Uterus (tissue), 4 donors: Measurements from ENCODE around the gene TRIM14. TPM values are rescaled to one million over a fixed set of nuclear protein-coding genes. Genes with fewer than 3 reads are reported as not detected.

Experiments used
- DNase-seq, 2 donors: peaks; one replicate each; pipeline ENCODE4 v3.0.0-alpha.2; 2019 to 2020
- H3K27ac ChIP-seq, 2 donors: fragments of 200-600 bp; sonication (generic); 1 replicate in 1 of 2; 2 replicates in 1 of 2; pipeline ENCODE4 v1.5.1; 2016 to 2018
- H3K27me3 ChIP-seq, 2 donors: fragments of 200-600 bp; sonication (generic); one replicate each; pipeline ENCODE4 v1.5.1; 2018 to 2019; ENCODE audit warnings: control low read depth in 1 of 2
- H3K36me3 ChIP-seq, 2 donors: fragments of 200-600 bp; sonication (generic); one replicate each; pipeline ENCODE4 v1.5.1; 2019; ENCODE audit warnings: control low read depth in 1 of 2
- H3K4me1 ChIP-seq, 2 donors: fragments of 200-600 bp; sonication (generic); one replicate each; pipeline ENCODE4 v1.5.1; 2018 to 2019; ENCODE audit warnings: control low read depth in 1 of 2
- H3K4me3 ChIP-seq, 2 donors: fragments of 200-600 bp; sonication (generic); 1 replicate in 1 of 2; 2 replicates in 1 of 2; pipeline ENCODE4 v1.5.1; 2018 to 2019; ENCODE audit warnings: mild to moderate bottlenecking in 1 of 2
- H3K9me3 ChIP-seq, 2 donors: fragments of 200-600 bp; sonication (generic); one replicate each; pipeline ENCODE4 v1.5.1; 2019; ENCODE audit warnings: control low read depth in 1 of 2
- CTCF ChIP-seq, 4 experiments: fragments of 200-600 bp in 2 of 4; fragments of 450-650 bp in 2 of 4; sonication (generic) in 2 of 4; IDR thresholded peaks; one replicate each; pipeline ENCODE4 v1.5.1; 2016 to 2019; ENCODE audit warnings: antibody characterized with exemption in 4 of 4, mild to moderate bottlenecking in 2 of 4, moderate library complexity in 1 of 4
- POLR2A ChIP-seq, 2 donors: fragments of 450-650 bp; IDR thresholded peaks; one replicate each; pipeline ENCODE4 v1.6.1; 2016; ENCODE audit warnings: antibody characterized with exemption in 2 of 2, mild to moderate bottlenecking in 1 of 2, moderate library complexity in 1 of 2
- intact Hi-C: fragments of 100-400 bp; cut with DNase I; formaldehyde crosslinking; loops from one replicate; pipeline ENCODE4 v1.15.1; 2023; ENCODE audit warnings: low total_unique reads
- total RNA-seq, 4 donors: library from RNA; depleted of rRNA in 3 of 4; stranded (reverse); fragments of >200 nt in 3 of 4; gene quantifications; one replicate each; pipeline versions ENCODE4 v1.1.0 to v1.2.4, GENCODE V29; 2014 to 2023
- donor health status: DM: yes; HTN: yes; CAD: no.

The TRIM14 gene
- total RNA-seq, 4 donors from 2014 or later = 1.5 to 17.7 (median 10.9) TPM

DNA sequence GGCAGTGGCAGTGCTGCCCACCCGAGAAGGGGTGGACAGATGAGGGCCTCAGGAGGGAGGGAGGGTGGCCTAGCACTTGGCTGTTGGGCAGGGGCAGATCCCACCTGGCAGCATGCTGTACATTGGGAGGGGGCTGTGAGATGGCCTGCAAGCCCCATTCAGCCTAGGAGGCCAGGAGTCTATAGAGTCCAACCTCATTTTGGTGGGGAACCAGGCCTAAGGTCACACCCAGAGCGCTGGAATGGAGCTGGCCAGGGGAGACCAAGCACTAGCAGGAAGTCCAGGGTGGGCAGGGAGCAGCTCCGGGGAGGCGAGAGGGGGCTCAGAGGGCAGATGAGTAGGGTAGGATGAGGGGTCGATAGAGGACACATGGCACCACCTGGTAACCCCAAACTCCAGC, 22.9 kb downstream of the TRIM14 start:
- Histone ChIP-seq H3K4me3 (no peak overlapping the region), H3K27me3 (no peaks in the 10 kb centered on the region), H3K9me3 (no peaks in the 10 kb centered on the region), H3K27ac (no peak overlapping the region), H3K4me1 (no peaks in the 10 kb centered on the region), H3K36me3 (no peaks in the 10 kb centered on the region)
- intact Hi-C loops = no loop called here
- no peak for TF ChIP-seq CTCF (IDR thresholded peaks at IDR 0.05)
- TF ChIP-seq POLR2A (IDR thresholded peaks at IDR 0.05) = no peak
- no peak for DNase-seq

DNA sequence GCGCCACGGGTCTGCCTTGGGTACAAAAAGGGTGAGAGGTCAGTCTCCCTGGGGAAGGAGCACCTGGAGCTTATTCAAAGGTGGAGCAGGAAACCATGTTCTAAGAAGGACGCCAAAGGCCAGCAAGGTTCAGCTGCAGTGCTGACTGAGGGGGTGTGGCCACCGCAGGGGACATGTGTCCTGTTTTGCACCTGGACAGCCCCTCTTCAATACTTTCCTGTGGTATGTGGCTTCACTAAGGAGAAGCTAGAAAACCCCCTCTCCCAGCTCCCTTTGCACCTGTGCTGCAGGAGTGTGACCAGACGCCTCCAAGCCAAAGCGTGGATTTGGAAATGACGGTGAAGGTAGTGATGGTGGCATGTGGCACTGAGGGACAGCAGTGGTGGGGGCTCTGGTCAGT, 23.6 kb downstream of the TRIM14 start:
- intact Hi-C loops = no loop called here
- DNase-seq = no peak
- no peaks in the 10 kb centered on the region for H3K9me3 ChIP-seq
- H3K4me3 ChIP-seq = no peak overlapping the region
- no peaks in the 10 kb centered on the region for H3K36me3 ChIP-seq
- H3K27ac ChIP-seq = no peak overlapping the region
- no peaks in the 10 kb centered on the region for H3K4me1 ChIP-seq
- TF ChIP-seq POLR2A (IDR thresholded peaks at IDR 0.05) (no peak), CTCF (IDR thresholded peaks at IDR 0.05) (no peak)
- no peaks in the 10 kb centered on the region for H3K27me3 ChIP-seq

DNA sequence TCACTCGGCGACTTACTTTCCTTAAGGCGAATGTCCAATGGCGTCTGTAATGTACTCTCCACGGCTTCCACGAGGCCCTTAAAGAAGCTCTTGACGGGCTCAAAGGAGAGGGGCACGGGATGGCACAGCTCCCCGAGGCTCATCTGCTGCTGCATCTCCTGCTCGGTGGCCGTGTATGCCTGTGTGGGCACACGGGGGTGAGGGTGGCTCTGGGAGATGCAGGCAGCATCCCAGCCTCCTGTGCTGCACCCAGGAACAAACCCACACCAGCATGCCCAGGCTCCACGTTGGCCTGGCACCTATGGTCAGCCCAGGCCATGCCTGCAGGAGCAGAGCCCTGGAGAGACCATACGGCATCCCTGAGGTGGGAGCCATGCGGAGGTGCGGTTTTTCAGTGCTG, 24.2 kb downstream of the TRIM14 start:
- H3K4me3 ChIP-seq = no peak overlapping the region
- H3K27ac ChIP-seq = no peak overlapping the region
- H3K9me3 ChIP-seq = no peaks in the 10 kb centered on the region
- TF ChIP-seq POLR2A (IDR thresholded peaks at IDR 0.05) (no peak), CTCF (IDR thresholded peaks at IDR 0.05) (no peak)
- intact Hi-C loops = no loop called here
- DNase-seq = no peak
- H3K27me3 ChIP-seq = no peaks in the 10 kb centered on the region
- H3K4me1 ChIP-seq = no peaks in the 10 kb centered on the region
- no peaks in the 10 kb centered on the region for H3K36me3 ChIP-seq

GRCh38 chr9:98094316-98094715, 24.7 kb downstream of the TRIM14 start:
- no peak overlapping the region for H3K4me3 ChIP-seq
- no peak for DNase-seq
- H3K9me3 ChIP-seq = no peaks in the 10 kb centered on the region
- no peak for TF ChIP-seq POLR2A (IDR thresholded peaks at IDR 0.05)
- TF ChIP-seq CTCF (IDR thresholded peaks at IDR 0.05) = no peak
- intact Hi-C loops = no loop called here
- no peaks in the 10 kb centered on the region for H3K27me3 ChIP-seq
- no peaks in the 10 kb centered on the region for H3K4me1 ChIP-seq
- no peaks in the 10 kb centered on the region for H3K36me3 ChIP-seq
- H3K27ac ChIP-seq = no peak overlapping the region

GRCh38 chr9:98092613-98092931, 26.4 kb downstream of the TRIM14 start:
- Histone ChIP-seq H3K27ac (no peak overlapping the region), H3K27me3 (no peaks in the 10 kb centered on the region), H3K36me3 (no peaks in the 10 kb centered on the region), H3K4me3 (no peak overlapping the region), H3K9me3 (no peaks in the 10 kb centered on the region), H3K4me1 (no peaks in the 10 kb centered on the region)
- TF ChIP-seq CTCF (IDR thresholded peaks at IDR 0.05) (no peak), POLR2A (IDR thresholded peaks at IDR 0.05) (no peak)
- intact Hi-C loops = no loop called here
- no peak for DNase-seq
